HG03039 (cell line): ENCODE results near the gene WFS1.

Experiments used
- ATAC-seq: cut with Tn5 transposase; IDR thresholded peaks from one replicate; pipeline ENCODE4 v1.9.1; 2021; ENCODE audit warnings: mild to moderate bottlenecking, moderate library complexity; ENCODE audit not compliant: unreplicated experiment

Gene WFS1

GRCh38 chr4:6235901-6236640, 33.6 kb upstream of the WFS1 start:
- no peak for ATAC-seq

DNA sequence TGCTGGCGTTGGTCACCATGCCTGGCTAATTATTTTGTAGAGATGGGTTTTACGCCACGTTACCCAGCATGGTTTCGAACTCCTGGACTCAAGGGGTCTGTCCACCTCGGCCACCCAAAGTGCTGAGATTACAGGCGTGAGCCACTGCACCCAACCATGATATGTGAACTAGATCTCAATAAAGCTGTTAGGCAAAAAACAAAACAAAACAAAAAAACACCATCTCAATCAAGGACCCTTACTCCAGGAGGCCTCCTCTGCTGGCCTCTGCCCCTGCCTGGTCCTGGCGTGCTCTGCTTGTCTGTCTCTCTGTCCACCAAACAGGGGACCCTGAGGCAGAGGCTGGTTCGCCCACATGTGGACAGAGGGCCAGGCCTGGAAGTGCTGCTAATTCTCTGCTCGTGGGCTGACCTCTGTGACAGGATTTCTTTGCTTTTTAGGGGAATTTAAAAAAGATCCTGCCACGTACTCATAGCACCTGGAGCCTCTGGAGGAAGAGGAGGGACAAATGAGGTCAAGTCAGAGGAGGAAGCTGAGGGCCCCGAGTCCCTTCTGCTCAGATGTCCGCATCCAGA, 32.7 kb upstream of the WFS1 start:
- no peak for ATAC-seq

DNA sequence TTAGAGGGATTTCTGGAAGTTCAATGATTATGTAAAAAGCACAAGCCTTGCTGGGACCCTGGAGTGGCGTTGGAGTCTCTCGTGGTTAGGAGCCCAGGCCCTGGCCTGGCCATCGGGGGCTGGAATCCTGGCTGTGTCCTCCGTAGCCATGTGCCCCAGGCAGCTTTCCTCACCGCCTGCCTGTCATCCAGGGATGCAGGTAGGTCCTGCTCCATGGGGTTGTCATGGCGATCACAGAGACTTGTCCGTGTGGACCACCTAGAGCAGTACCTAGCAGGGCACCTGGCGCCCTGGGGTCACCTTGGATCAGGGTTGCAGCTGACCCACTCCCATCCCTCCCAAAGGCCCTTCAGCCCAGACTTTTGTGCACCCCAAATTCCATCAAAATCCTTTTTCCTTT, 30.2 kb upstream of the WFS1 start:
- ATAC-seq, result no peak

- ATAC-seq, result no peak
These were observed 29.7 kb upstream of the WFS1 start for GRCh38 chr4:6239968-6240367.

GRCh38 chr4:6241062-6241845, 28.4 kb upstream of the WFS1 start:
- no peak for ATAC-seq

DNA sequence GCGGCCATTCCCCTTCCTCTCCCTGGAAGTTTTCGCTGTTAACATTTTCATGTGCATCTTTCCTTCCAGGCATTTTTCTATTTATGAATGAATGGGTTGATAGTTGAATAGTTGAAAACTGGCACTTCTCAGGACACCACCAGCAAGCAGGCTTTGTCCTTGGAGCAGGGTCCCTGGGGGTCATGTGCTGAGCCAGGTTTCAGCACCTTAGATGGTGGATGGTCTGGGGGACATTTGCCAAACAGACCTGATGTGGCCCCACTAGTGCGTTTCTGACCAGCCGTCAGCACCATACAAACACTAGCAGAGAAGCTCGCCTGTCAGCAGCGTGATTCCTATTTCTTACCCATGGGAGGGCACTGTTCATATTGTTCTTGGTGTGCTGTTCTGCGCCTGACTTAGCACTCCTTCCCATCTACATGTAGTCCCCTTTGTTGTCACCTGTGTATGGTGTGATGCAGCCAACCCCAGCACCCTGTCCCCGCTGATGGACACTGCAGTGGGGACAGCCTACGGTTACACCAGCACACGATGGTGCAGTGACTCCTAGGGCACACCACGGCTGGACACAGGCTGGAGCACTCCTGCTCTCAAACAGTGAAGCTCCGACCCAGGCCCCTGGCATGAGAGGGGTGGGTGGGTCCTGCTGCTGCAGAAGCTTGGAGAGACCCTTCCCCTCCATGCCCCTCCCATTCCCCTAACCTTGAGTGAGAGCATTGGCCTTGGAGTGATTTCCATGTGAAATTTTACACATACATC, 27.2 kb upstream of the WFS1 start:
- no peak for ATAC-seq

DNA sequence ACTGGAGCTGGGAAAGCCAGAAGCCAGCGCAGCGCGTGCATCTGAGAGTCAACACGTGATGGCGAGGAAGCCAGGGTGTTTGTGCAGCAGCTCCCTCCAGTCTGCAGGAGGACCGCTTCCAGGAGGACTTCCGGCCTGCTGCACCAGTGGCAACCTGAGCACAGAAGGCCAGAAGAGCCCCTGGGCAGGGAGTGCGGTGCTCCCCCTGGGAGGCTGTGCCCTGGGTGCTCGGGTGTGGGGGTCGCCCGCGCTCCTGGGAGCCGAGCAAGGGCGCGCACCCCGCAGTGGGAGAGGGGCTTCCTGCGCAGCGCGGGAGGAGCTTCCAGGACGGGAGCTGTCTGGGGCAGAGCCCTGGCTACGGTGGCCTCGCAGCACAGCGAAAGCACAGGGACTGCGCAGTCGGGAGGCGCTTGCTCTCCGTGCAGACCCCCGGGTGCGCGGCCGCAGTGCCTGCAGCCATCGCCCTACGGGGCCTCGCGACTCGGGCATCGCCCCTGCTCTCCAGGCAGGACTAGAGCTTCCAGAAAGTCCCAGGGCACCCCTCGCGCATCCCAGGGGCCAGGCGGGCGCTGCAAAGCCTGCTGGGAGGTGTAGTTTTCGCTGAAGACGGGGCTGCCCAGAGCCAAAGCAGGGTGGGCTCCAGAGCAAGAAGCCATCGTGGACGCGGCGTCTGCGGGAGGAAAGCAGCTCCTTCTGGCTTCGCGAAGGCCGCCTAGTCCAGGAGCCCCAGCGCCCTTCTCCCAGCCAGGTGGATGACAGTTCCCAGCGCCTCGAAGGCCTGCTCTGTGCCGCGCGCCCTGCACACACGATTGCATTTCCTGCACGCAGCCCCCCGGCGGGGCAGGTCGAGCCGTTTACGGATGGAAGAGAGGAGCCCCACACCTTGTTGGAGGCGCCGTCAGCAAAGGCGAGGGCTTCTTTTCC, 24.1 kb upstream of the WFS1 start:
- no peak for ATAC-seq

GRCh38 chr4:6246170-6246634, 23.4 kb upstream of the WFS1 start:
- no peak for ATAC-seq

DNA sequence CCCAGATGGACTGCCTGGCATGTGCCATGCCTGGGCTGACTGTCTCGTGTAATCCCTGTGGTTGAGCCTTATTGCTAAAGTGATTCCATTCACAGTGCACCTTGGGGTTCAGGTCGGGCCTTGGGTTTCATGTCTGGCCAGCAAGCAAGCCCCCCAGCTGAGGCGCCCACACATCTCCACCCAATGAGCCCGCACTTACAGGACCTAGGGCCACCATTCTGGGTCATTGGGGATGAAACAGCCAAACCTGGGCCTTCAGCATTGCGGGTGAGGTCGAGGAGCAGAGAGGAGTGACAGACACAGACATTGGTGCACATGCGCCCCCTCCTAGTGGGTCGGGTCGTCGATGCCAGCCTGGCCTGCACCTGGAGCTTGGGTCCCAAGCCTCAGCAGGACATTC, 21.3 kb upstream of the WFS1 start:
- no peak for ATAC-seq

DNA sequence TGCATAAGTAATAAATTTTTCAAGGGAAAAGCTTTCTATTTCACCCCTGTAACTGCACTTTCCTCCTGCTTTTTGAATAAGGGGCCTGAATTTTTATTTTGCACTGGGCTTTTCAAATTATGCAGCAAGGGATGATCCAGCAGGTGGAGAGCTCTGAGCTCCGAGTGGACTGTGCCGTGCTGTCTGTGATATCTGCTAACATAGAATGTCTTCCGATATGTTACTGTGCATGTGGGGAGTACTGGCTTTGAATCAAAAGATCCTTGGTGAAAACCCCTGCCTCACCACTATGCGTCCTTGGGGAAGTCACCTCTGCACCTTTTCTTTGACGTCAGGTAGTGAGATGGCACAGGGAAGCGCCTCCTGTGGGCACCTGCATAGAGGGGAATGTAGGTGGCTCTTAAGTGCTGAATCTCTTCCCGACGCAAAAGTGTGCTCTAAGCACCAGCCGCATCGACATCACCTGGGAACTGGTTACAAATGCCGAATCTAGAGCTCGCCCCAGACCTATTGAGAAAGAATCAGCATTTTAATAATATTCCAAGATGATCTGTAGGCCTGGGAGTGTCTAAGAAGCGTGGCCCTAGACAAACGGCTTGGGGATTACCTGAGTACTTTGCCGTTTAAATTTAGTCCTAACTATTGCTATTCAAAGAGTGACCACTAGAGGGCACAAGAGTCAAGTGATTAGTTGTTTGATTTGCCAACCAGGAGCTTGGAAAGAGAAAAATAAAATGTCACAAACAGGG, 19.2 kb upstream of the WFS1 start:
- no peak for ATAC-seq

DNA sequence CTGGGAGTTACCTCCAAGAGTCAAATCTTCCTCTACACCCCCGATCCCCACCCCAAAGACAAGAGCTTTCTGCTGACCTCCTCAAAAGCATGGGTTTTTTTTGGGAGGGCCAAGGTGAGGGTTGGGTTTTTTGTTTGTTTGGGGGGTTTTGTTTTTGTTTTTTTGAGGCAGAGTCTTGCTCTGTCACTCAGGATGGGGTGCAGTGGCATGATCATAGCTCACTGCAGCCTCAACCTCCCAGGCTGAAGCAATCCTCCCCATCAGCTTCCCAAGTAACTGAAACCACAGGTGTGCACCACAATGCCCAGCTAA, 18.7 kb upstream of the WFS1 start:
- no peak for ATAC-seq

DNA sequence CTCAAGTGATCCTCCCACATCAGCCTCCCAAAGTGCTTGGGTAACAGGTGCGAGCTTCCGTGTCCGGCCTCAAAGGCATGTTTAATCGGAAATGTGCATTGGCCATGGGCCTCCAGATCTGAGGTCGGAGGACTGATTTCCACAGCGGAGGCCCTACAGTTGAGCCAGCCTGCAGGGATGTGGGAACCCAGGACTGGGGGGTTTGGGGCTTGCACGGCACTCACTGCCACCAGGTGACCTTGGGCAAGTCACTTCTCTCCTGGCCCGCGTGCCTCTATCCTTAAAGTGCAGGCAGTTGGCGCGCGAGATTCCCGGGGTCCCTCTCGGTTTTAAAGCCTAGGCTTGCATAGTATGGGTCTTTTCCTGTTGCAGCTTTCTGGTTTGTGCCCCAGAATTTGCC, 18.3 kb upstream of the WFS1 start:
- ATAC-seq, result no peak

DNA sequence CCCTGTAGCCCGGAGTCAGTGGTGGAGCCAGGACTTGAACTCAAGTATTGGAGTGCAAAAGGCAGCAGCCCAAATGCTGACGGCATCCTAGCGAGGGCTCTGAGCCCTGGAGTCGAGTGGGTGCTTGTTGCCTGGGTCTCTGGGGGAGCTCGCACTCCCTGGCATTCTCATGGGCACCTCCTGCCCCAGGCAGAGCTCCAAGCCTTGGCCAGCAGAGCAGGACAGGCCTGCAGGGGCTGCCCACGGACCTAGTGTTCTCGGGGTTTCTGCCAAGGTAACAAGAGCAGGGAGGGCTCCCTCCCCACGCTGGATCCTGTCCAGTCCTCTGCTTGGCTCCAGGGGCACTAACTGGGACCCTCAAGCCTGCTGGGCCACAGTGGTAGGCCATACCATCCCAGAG, 17.6 kb upstream of the WFS1 start:
- ATAC-seq, result no peak

DNA sequence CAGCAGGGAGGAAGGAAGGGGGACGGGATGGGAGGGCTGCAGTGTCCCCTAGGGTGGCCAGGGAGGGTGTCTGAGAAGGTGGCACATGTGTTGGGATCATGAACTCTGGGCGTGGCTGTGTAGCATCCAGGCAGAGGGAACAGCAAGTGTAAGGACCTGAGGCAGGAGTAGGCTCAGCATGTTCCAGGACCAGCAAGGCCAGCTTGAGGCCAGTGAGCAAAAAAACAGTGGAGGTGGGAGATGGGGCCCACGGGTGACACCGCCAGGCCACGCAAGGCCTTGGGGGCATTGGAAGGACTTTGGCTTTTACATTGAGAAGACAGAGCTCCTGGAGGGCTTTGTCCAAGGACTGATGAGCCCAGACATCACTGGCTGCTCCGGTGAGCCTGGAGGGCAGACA, 16.5 kb upstream of the WFS1 start:
- no peak for ATAC-seq

DNA sequence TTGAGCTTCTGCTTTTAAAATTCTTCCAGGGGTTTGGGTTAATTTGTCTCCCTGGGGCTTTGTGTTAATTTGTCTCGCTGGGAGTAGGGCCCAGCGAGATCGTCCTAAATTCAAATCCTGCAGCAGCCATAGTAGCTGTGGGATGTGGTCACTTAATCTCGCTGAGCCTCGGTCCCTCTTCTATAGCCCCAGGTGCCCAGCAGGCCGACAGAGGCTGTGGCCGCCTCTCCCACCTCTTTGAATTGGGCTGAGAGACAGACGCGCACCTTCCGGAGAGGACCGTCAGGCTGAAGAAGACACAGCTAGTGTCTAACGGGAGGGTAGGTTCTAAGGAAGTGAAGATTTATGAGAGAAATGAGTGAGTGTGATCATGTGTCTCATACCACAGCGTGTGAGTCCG, 15.7 kb upstream of the WFS1 start:
- ATAC-seq, result no peak

DNA sequence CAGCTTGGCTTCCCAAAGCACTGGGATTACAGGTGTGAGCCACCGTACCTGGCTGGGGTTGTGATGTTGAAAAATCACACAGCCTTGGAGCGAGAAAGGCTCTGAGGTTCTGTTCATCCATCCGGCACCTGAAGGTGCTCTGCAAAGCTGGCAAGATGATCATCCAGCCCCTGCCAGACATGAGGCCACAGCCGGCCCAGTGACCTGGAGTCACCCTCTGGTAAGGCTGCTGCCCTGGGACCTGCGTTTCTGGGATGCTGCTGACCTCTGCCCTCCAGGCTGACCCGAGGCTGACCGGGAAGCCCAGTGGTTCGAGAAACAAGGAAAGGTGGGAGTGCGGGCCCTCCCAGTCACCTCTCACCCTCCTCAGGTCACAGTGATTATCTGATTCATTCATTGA, 13.5 kb upstream of the WFS1 start:
- ATAC-seq, result no peak

- ATAC-seq, result no peak
These were observed 12.2 kb upstream of the WFS1 start for GRCh38 chr4:6257247-6258025.

DNA sequence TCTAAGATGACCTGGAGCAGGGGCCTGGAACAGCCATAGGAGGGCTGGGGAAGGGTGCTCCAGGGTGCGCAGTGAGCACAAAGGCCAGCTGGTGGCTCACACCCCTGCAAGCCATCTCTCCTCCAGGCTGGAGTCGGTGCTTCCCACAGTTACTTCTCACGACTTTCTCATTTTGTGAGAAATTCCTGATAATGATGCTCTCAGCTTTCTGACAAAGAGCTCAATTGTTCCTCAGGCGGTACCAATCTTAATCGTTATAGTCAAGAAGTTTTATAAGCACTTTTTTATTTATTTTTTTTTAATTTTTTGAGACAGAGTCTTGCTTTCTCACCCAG, 11.7 kb upstream of the WFS1 start:
- no peak for ATAC-seq

DNA sequence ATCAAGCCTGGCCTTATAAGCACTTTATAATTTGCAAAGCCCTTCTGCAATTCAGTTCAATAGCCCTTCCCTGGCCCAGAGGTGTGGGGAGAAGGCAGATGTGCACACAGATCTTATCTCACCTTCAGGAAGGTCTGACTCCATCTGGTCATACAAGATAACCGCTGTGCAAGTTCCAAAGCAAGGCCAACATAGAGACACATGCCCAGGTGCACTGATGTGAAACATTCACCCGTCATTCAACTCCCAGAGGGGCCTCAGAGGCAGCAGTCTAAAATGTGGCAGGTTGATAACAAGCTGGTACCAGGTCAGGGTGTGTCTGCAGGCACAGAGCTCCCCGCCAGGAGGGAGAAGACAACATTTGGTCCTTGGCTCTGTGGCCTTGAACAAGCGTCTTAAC, 10.9 kb upstream of the WFS1 start:
- no peak for ATAC-seq
